Measurements from ENCODE around the gene BIRC5.
"Not testable (repeated sequence)": the region's sequence is repeated elsewhere in the genome, so short reads cannot be mapped to it uniquely, and the experiment has no call there.

Gene BIRC5

DNA sequence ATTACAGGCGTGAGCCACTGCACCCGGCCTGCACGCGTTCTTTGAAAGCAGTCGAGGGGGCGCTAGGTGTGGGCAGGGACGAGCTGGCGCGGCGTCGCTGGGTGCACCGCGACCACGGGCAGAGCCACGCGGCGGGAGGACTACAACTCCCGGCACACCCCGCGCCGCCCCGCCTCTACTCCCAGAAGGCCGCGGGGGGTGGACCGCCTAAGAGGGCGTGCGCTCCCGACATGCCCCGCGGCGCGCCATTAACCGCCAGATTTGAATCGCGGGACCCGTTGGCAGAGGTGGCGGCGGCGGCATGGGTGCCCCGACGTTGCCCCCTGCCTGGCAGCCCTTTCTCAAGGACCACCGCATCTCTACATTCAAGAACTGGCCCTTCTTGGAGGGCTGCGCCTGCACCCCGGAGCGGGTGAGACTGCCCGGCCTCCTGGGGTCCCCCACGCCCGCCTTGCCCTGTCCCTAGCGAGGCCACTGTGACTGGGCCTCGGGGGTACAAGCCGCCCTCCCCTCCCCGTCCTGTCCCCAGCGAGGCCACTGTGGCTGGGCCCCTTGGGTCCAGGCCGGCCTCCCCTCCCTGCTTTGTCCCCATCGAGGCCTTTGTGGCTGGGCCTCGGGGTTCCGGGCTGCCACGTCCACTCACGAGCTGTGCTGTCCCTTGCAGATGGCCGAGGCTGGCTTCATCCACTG, at the start of gene BIRC5:
Gene BIRC5, plus strand, starts transcription at position 238 of the 690 bp plus-strand sequence. Its CDS starts 64 bp downstream, at position 302.
- peak; percentile 83 for DNase-seq (ENCODE audit: low spot score)

DNA sequence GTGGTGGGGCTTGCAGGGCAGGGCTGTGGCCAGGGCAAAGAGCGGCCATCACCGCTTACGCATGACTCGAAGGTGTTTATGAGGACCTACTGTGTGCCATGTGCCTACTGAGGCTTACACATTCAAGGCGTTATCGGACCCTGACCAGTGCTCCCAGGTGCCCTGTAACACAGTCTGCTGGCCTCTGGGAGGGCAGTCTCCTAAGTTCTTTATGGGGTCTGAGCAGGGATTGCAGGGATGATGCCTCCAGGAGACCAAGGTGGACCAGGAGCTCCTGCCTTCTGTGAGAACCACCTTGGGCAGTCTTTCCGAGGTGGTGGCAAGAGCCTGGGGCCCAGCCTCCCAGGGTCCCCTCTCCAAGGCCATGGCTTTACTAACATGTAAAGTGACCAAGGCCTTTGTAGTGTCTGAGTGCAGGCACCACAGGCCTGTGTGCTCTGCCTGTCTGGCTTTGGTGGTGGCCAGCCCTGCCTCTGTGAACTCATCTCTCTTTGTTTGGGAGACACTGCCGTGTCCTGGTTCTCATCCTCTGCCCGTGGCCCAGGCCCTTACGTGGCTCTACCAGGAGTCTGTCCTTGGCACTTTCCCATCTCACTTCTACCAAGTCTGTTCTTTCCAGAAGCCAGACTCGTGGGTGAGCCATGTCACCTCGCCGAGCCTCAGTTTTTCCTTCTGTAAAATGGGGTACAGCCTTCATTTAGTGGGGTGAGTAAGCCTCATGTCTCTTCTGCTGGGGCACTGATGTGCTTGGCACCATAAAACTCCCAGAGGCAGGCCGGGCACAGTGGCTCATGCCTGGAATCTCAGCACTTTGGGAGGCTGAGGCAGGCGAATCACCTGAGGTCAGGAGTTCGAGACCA, 49.1 kb upstream of the BIRC5 start:
- no peak for DNase-seq (ENCODE audit: low spot score)

- no peak for DNase-seq (ENCODE audit: low spot score)
Measured at GRCh38 chr17:78166416-78166815, 47.6 kb upstream of the BIRC5 start.

DNA sequence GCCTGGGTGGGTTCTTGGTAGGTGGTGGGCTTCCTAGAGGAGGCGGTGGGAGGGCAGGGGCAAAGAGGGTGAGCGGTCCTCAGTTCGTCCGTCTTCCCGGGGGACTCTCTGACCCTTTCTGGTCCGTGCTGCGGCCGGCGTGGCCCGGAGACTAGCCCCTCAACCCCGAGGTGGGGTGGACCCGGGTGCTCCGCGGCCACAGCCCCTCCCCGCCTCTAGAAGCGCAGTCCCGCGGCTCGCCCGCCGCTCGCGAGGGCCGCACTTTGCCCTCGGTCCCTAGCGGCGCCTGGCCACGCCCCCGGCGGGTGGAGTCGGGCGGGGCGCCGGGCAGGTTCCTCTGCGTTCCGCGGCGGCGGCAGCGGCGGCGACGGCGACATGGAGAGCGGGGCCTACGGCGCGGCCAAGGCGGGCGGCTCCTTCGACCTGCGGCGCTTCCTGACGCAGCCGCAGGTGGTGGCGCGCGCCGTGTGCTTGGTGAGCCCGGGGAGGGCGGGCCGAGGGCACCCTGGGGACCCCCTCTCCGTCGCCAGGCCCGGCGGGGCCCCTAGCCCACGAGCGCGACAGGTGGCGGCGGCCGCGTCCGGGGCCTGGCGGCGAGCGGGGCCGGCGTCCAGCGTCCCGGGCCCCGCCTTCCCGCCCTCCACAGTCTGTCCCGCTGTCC, 45.7 kb upstream of the BIRC5 start, which contains the start of gene SYNGR2:
Gene SYNGR2, plus strand, starts transcription at position 340 of the 661 bp plus-strand sequence. Its CDS starts 36 bp downstream, at position 376.
- peak; percentile 77 for DNase-seq (ENCODE audit: low spot score)

GRCh38 chr17:78168903-78169793, 44.9 kb upstream of the BIRC5 start:
- DNase-seq (ENCODE audit: low spot score): peak; percentile 61

GRCh38 chr17:78170692-78171590, 43.1 kb upstream of the BIRC5 start:
- DNase-seq (ENCODE audit: low spot score): no peak

GRCh38 chr17:78171591-78172248, 42.3 kb upstream of the BIRC5 start:
- DNase-seq (ENCODE audit: low spot score): not testable (repeated sequence)

DNA sequence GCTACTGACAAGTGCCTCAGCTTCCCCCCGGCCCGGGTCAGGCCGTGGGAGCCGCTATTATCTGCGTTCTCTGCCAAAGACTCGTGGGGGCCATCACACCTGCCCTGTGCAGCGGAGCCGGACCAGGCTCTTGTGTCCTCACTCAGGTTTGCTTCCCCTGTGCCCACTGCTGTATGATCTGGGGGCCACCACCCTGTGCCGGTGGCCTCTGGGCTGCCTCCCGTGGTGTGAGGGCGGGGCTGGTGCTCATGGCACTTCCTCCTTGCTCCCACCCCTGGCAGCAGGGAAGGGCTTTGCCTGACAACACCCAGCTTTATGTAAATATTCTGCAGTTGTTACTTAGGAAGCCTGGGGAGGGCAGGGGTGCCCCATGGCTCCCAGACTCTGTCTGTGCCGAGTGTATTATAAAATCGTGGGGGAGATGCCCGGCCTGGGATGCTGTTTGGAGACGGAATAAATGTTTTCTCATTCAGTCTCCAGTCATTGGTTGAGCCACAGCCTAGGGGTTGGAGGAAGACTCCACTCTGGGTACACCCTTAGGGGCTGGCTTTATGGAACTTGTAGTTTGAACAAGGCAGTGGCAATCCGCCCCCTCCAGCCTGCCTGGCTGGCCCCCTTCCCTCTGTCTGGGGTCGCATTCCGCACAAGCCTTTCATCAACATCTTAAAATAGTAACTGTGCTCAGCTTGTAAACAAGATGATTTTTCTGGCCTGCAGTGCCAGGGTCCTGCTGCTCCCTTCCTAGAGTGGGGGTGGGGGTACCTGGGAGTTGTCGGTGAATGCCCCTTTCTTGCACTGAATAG, 41.6 kb upstream of the BIRC5 start:
- DNase-seq (ENCODE audit: low spot score): no peak

DNA sequence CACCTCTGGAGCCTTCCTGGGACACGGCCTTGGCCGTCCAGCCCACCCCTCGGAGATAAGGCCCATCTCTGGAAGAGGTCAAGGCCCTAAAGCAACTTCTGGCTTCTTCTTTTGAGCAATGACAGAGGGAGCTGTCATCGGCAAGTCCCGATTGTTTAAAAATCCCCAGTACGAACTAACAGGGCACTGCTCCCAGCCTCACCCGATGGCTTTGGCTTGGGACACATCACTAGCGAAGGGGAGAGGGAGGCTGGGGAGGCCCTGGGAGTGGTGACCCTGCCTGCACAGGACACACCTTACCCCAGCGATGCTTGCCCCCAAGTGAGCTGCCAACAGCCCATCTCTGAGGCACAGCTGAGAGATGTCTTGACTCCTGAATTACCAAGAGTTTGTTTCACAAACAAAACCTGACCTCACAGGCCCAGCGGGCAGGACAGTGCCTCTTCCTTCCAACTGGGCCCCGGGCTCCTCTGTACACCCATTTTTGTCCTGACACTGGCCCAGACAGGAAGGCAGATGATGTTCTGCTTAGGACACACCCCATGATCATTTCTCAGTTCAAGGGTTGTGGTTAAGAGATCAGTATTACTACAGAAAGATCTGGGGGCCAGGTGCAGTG, 40.8 kb upstream of the BIRC5 start:
- DNase-seq (ENCODE audit: low spot score): no peak

DNA sequence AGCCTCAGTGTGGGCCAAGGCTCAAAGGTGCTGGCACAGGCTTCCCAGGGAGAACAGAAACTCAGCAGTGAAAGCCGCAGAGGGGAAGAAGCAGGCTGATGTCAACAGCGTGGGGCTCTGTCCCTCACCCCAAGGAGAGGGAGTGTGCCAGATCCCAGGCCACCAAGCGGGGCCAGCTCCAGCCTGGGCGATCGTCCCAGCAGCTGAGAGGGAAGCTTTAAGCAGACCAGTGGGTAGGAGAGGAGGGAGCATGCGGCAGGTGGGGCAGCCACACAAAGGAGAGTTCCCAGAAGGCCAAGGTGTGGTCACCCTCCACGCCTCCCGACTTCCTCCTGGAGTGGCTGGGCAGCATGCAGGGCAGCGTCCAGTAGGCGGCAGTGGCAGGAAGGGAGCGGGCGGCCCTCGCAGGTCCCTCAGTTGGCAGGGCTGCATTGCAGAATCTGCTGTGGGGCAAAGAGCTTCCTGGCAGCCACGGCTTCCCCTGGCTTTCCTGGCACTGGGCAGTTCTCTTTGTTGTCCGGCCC, 39.6 kb upstream of the BIRC5 start:
- peak; percentile 82 for DNase-seq (ENCODE audit: low spot score)

GRCh38 chr17:78174870-78175642, 39.0 kb upstream of the BIRC5 start:
- DNase-seq (ENCODE audit: low spot score): no peak

DNA sequence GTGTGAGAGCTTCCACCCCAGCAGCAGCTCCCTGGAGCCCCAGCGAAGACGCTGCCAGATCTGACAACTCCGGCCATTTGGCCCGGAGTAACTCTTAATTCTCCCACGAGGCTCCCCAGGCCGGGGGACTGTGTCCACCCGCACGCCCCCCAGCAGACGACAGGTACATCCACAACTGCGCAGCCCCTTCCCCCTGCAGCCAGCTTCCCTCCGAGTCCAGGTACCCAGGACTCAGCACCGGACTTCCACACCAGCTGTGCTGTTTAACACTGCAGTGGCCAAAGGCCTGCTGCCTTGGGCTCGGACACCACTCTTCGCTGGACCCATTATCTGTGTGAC, 38.4 kb upstream of the BIRC5 start:
- DNase-seq (ENCODE audit: low spot score): no peak

DNA sequence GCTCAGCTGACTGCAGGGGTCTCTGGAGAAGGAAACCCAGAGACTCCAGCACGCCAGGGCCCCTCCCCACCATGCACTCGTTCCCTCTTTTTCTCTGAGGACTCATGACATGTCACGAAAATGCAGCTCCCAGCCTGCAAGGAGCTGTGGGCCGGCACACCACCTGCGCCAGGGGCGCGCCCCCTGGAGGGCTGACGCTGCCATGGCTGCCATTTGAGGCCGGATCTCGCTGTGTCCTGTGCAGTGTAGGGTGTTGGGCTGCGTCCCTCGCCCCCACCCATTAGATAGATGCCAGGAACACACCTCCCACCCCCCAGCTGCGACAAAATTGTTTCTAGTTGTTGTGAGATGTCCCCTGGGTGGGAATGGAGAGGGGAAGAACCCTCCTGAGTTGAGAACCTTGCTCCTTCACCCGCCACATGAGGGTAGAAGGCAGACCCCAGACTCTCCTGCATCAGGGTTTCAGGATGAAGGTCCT, 37.5 kb upstream of the BIRC5 start:
- peak; percentile 57 for DNase-seq (ENCODE audit: low spot score)

DNA sequence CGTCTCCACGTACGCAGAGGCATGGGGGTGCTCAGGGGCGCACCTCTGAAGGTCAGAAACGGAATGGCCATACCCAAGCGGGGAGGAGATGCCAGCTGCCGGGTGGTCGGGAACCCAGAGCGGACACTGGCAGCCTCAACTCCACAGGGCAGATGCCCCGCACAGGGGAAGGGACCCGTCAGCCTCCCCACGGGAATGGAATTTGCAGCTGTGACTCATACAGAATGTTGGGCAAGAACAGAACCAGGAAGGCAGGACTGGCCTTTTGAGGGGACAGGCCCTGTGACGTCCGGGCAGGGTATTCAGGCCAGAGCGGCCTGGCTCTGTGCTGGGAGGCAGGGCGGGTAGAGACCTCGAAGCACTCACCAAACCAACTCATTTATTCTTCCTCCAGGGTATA, 34.7 kb upstream of the BIRC5 start:
- DNase-seq (ENCODE audit: low spot score): no peak

GRCh38 chr17:78180083-78180482, 34.0 kb upstream of the BIRC5 start:
- no peak for DNase-seq (ENCODE audit: low spot score)

DNA sequence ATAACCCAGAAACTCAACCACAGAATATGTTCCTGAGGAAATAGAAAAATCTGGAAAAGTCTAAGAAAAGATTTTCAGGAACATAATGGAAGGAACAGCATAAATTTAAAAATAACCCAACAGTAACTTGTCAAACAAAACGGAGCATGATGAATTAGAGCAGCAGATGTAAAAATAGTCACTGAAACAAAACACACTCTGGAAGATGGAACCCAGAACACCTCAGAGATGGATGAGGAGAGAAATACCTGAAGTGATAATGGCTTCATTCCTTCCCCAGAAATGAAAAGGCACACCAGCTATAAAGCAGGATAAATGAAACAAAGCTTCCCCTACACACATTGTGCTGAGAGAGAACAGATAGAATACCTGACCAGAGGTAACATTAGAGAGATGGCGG, 33.5 kb upstream of the BIRC5 start:
- DNase-seq (ENCODE audit: low spot score): no peak

- DNase-seq (ENCODE audit: low spot score): no peak
Measured at GRCh38 chr17:78182504-78182903, 31.5 kb upstream of the BIRC5 start.

GRCh38 chr17:78183916-78184315, 30.1 kb upstream of the BIRC5 start:
- DNase-seq (ENCODE audit: low spot score): no peak

Measured in putamen (tissue), 1 donor.